GM19023 (cell line): ENCODE data around the gene LHPP.
"Not testable (repeated sequence)": the region's sequence is repeated elsewhere in the genome, so short reads cannot be mapped to it uniquely, and the experiment has no call there.

ENCODE experiments used
- ATAC-seq: cut with Tn5 transposase; IDR thresholded peaks from one replicate; pipeline ENCODE4 v1.9.1; 2021; ENCODE audit warnings: mild to moderate bottlenecking, moderate library complexity; ENCODE audit not compliant: unreplicated experiment

LHPP gene, protein sequence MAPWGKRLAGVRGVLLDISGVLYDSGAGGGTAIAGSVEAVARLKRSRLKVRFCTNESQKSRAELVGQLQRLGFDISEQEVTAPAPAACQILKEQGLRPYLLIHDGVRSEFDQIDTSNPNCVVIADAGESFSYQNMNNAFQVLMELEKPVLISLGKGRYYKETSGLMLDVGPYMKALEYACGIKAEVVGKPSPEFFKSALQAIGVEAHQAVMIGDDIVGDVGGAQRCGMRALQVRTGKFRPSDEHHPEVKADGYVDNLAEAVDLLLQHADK

DNA sequence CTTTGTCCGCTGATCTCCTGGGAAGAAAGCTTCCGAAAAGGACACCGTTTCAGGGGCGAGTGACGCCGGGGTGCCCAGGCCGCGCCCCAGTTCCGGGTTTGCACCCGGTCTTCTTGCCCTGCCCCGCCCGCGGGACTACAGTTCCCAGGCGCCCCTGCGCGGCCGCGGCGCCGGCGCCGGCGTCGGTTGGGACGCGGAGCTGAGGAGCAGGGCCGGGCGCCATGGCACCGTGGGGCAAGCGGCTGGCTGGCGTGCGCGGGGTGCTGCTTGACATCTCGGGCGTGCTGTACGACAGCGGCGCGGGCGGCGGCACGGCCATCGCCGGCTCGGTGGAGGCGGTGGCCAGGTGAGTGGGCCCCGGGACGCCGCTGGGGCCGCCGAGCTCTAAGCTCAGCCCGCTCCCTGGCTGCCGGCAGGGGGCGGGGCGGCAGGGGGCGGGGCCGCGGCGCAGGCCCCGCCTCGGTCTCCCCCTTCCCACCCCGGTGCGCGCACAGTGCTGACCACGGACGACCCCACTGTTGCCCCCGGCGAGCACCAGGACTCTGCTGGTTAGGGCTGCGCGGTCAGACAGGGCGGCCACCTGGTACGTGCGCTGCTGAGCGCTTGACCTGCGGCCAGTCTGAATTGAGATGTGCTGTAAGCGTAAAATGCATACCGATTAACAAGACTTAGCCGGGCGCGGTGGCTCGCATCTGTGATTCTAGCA is at the start of gene LHPP:
Gene LHPP (plus strand): TSS at position 182 of the 706 bp plus-strand sequence. CDS start 40 bp downstream, at position 222.
- peak; percentile 97 for ATAC-seq

DNA sequence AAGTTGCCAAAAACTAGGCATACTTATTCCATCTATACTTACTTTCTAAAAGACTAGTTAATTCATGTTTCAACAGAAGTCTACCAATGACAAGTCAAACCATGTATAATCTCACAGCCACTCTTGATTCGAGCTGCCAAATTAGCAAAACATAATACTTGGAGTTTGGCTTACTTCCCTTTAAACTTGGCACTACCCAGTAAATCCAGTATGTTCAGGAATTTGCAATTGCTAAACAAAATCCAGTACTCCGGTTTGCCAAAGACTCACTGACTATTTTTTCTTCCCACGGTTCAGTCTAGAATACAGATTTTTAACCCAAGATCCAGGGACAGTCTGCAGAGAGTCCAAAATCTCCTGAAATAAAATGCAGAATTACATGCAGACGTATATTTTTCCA is 47.5 kb upstream of the LHPP start:
- no peak for ATAC-seq

DNA sequence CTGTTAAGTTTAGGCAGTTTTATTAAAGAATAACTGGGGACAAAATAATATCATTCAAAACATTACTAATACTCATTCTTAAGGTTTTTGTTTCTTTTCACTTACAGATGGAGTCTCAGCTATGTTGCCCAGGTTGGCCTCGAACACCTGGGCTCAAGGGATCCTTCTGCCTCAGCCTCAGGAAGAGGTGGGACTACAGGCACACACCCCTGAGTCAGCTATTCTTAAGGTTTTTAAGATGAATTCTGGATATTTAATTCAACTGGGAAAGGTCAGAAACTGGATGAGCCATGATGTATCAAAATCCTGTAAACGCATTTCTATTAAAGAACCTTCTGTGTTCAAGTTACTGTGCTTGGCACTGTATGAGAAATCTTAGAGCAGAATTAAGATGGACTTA is 46.4 kb upstream of the LHPP start:
- no peak for ATAC-seq

GRCh38 chr10:124416733-124417132 is 44.9 kb upstream of the LHPP start:
- no peak for ATAC-seq

DNA sequence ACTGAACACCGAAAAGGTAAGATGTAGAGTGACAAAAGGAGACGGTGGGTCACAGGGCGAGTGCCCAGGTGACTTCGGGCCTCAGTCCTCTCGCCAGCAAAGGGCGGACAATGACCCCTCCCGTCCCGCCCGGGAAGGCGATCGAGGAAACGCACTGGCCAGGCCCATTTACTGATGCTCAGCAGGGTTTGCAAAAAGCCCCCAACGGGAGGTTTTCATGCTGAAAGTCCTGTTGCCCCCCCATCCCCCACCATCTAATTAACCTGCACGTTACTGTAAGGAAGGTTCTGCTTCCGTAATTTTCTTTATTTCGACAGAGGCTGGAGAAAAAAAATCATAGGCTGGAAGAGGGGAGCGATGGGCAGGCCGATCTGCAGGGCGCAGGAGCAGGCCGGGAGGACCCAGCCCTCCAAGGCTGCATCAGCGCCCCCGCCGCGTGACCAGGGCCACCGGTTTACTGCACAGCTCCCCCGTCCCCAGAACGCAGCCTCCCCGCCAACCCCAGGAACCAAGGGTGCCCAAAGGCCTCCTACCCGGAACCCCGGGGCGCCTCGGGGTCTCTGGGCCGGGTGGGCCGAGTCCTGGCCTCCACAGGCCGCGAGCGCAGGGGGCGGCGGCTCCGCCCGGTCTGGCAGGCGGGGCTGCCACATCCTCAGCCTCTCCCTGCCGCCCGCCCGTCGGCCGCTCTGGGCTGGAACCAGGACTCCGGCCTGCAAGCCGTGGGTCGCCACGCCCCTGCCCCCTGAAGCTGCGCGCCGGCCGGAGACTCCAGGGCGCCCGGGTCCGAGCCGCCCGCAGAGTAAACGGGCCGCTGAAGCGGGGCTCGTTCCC is 43.5 kb upstream of the LHPP start:
- ATAC-seq: peak; percentile 27

DNA sequence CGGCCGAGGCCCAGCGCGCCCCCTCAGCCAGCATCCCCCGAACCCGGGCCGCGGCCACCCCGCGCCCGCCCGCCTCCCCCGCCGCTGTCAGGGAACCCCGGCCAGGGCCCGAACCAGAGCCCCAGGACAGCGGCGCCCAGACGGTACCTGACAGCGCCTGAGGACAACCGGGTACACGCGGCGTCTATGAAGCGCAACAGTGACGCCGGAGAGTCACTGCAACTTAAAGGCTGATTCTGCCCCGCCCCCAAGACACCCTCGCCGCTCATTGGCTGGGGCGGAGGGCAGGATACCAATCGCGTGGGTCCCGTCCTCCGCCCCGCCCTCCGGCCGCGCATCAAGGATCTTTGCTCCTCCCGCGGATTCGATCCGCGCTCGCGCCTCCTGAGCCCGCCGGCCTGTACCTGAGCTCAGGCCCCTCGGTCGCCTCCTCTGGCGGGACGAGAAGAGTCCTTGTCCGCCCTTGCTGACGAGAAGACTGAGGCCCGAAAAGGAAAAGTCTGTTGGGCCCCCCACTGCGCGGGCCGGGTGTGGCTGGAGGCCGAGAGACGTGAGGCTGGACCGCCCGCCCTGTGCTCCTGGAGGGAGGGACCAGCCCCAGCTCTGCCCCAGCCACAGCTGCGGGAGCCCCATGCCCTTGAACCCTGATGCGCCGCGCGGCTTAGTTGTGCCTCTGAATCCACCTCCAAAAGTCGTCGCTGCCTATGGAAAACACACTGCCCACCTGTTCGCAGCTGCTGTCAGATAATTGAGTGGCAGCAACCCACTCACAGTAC is 42.7 kb upstream of the LHPP start, which contains the start of gene OAT:
Gene OAT (minus strand): TSS at position 198 of the 776 bp plus-strand sequence. CDS start 6,752 bp downstream, outside the sequence.
- ATAC-seq: peak; percentile 95

DNA sequence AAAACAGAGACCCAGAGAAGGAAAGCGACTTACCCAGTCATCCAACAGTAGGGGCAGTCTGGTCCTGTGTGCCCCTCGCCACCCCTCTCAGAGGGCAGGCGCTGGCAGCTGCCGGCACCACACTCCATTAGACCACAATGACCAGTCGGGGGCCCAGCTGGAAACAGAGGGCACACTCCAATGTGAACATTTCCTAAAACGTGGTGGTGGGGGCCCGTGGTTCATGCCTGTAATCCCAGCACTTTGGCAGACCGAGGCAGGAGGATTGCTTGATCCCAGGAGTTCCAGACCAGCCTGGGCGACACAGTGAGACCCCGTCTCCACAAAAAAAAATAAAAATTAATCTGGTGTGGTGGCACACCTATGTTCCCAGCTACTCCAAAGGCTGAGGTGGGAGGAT is 42.0 kb upstream of the LHPP start:
- ATAC-seq: no peak

- ATAC-seq: no peak
Measured at GRCh38 chr10:124420254-124420653, 41.4 kb upstream of the LHPP start.

GRCh38 chr10:124422742-124423141 is 38.9 kb upstream of the LHPP start:
- ATAC-seq: no peak

- no peak for ATAC-seq
Measured at GRCh38 chr10:124423813-124424212, 37.8 kb upstream of the LHPP start.

GRCh38 chr10:124425227-124425962 is 36.2 kb upstream of the LHPP start:
- no peak for ATAC-seq

DNA sequence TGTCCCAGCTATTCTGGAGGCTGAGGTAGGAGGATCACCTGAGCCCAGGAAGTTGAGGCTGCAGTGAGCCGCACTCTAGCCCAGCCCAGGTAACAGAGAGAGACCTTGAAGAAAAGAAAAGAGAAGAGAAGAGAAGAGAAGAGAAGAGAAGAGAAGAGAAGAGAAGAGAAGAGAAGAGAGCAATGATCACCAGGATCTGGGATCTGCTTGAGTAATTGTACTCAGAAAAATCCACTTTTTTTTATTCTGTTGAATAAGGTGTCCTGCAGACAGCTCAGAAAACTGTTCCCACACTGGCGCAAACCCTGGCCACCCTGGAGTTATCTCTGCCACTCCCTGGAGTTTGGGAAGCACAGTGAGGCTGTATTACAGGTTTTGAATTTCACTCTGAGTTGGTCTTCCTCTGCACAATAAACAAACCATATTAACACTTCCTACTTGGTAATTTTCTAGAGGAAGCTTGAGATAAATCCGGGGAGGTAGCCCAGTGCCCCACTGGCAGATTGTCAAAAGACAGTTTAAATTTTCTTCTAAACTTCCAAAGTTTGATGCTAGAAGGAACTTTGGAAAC is 33.3 kb upstream of the LHPP start:
- ATAC-seq: no peak

DNA sequence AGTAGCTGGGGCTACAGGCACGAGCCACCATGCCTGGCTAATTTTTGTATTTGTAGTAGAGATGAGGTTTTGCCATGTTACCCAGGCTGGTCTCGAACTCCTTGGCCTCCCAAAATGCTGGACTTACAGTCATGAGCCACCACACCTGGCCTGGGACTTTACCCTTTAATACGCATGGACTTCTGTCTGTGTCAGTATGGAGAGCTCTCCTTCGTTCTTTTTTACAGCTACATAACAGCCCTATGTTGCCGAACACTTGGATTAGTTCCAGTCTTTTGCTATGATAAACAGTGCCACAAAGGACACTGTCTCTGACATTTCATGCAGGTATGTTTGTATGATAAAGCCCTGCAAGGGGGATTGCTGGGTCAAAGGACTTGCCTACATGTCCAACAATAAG is 32.0 kb upstream of the LHPP start:
- no peak for ATAC-seq

DNA sequence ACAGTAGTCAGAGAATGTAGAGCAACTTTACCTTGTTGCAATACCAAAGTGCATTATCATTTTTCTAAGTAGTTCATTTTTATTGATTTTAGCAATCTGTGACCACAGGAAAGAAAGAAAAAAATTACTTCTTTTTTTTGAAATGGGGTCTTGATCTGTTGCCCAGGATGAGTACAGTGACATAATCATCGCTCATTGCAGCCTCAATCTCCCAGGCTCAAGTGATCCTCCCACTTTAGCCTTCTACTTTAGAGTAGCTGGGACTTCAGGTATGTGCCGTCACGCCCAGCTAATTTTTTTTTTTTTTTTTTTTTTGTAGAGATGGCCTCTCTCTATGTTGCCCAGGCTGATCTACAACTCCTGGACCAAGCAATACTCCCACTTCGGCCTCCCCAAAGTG is 31.5 kb upstream of the LHPP start:
- ATAC-seq: no peak

DNA sequence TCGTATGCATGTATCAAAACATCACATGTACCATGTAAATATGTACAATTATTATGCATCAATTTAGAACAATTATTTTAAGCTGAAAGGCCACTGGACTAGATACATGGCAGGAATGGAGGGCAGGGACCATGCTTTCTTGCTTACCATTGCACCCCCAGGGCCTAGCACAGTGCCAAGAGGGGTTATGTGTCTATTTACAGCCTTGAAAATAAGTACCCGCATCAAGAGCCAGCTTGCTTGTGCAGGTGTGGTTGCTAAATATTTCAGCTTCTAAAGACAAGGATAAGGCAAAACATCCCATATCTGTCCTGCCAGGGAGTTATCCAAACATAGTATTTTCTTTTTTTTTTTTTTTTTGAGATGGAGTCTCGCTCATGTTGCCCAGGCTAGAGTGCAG is 28.2 kb upstream of the LHPP start:
- ATAC-seq: no peak

DNA sequence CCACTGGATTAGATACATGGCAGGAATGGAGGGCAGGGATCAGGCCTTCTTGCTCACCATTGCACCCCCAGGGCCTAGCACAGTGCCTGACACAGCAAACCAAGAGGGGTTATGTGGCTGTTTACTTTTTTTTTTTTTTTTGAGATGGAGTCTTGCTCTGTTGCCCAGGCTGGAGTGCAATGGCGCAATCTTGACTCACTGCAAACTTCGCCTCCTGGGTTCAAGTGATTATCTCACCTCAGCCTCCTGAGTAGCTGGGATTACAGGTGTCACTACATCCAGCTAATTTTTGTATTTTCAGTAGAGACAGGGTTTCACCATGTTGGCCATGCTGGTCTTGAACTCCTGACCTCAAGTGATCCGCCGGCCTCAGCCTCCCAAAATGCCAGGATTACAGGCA is 25.9 kb upstream of the LHPP start:
- not testable (repeated sequence) for ATAC-seq

- peak; percentile 50 for ATAC-seq
Measured at GRCh38 chr10:124436191-124436638, 25.4 kb upstream of the LHPP start.

- ATAC-seq: not testable (repeated sequence)
Measured at GRCh38 chr10:124441694-124442093, 19.9 kb upstream of the LHPP start.

DNA sequence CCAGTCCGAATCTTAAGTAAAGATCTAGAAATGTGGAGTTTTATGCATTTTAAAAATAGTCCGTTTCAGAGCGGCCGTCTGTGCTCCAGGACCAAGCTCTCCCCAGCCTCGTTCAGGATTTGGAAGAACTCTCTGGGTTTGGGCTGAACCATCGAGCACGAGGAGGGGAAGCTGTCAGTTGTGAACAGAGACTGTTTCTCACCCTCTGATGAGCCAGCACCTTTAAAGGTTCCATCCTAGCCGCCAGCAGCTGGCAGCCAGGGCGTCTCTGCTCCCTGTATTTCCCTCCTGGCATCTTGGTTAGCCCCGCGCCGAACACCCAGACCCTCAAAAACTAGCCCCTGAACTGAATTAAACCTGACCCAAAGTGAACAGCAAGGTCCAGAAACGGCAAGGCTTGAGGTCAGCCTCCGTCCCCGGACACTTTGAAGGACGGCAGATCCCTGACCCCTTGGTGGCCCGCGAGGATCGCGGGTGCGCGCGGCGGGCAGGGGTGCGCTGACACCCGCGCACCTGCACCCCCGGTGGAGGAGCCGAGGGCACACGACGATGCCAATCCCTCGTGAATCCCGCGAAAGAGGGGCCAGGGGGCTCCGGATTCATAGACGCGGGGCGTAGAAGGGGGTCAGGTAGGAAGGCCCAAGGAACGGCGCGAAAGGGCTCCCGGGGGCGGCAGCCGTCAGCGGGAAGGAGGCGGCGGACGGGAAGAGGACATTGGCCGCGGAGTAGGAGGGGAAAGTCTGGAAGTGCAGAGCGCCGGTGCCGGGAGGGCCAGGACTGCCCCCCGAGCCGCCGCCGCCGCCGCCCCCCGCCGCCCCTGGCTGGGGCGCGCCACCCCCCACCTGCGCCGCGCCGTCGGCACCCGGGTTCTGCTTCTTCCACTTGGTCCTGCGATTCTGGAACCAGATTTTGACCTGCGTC is 14.5 kb upstream of the LHPP start:
- no peak for ATAC-seq
